ENCODE data around the gene KCNAB1.
"Not testable (repeated sequence)": the region's sequence is repeated elsewhere in the genome, so short reads cannot be mapped to it uniquely, and the experiment has no call there.

GRCh38 chr3:156224046-156224445 lies 103.7 kb downstream of the KCNAB1 start:
- TF ChIP-seq EZH2 (IDR thresholded peaks at IDR 0.05; ENCODE audit: borderline replicate concordance, low read length); CTCF (IDR thresholded peaks at IDR 0.05; ENCODE audit: low read length): not testable (repeated sequence)
